NCI-H345 treated with DMSO at 0.1 percent for 48 hours (cell line): ENCODE measurements around the gene CINP.
"Not testable (repeated sequence)": the region's sequence is repeated elsewhere in the genome, so short reads cannot be mapped to it uniquely, and the experiment has no call there.

Experiments
- DNase-seq: peaks from one replicate; lab custom pipeline; 2025; ENCODE audit not compliant: unreplicated experiment; lab: John Stamatoyannopoulos, UW

Gene CINP

GRCh38 chr14:102356280-102356679, 6.4 kb downstream of the CINP start:
- no peak for DNase-seq

GRCh38 chr14:102353126-102353619, 9.5 kb downstream of the CINP start:
- DNase-seq, result no peak

GRCh38 chr14:102352213-102352612, 10.5 kb downstream of the CINP start:
- no peak for DNase-seq

- not testable (repeated sequence) for DNase-seq
These were observed 11.1 kb downstream of the CINP start for GRCh38 chr14:102351593-102351992.

- DNase-seq, result no peak
These were observed 11.7 kb downstream of the CINP start for GRCh38 chr14:102351023-102351422.

- DNase-seq, result no peak
These were observed 14.3 kb downstream of the CINP start for GRCh38 chr14:102348376-102348775.

- no peak for DNase-seq
These were observed 16.0 kb downstream of the CINP start for GRCh38 chr14:102346645-102347044.

- no peak for DNase-seq
These were observed 17.5 kb downstream of the CINP start for GRCh38 chr14:102345232-102345631.

GRCh38 chr14:102344485-102344884, 18.2 kb downstream of the CINP start:
- no peak for DNase-seq

GRCh38 chr14:102344084-102344483, 18.6 kb downstream of the CINP start:
- no peak for DNase-seq

- no peak for DNase-seq
These were observed 20.5 kb downstream of the CINP start for GRCh38 chr14:102342238-102342637.

- DNase-seq, result no peak
These were observed 21.1 kb downstream of the CINP start for GRCh38 chr14:102341566-102341965.

GRCh38 chr14:102338724-102339123, 24.0 kb downstream of the CINP start:
- DNase-seq, result no peak

GRCh38 chr14:102335163-102335562, 27.5 kb downstream of the CINP start:
- no peak for DNase-seq

GRCh38 chr14:102333795-102334705, 28.6 kb downstream of the CINP start:
- DNase-seq, result no peak

- DNase-seq, result no peak
These were observed 29.3 kb downstream of the CINP start for GRCh38 chr14:102333390-102333789.

- DNase-seq, result no peak
These were observed 31.9 kb downstream of the CINP start for GRCh38 chr14:102330806-102331205.

- DNase-seq, result not testable (repeated sequence)
These were observed 33.3 kb downstream of the CINP start for GRCh38 chr14:102329381-102329780.

- DNase-seq, result no peak
These were observed 36.1 kb downstream of the CINP start for GRCh38 chr14:102326583-102326982.

- no peak for DNase-seq
These were observed 36.8 kb downstream of the CINP start for GRCh38 chr14:102325791-102326345.

- no peak for DNase-seq
These were observed 39.6 kb downstream of the CINP start for GRCh38 chr14:102323102-102323501.
